Measurements from ENCODE around the gene DYTN.
"Not testable (repeated sequence)": the region's sequence is repeated elsewhere in the genome, so short reads cannot be mapped to it uniquely, and the experiment has no call there.

DYTN gene

GRCh38 chr2:206728277-206729199 lies 10.3 kb upstream of the DYTN start:
- no peaks in the 10 kb centered on the region for H3K9me3 ChIP-seq (ENCODE audit: control insufficient read depth in 5 of 5, low read length in 5 of 5)
- H3K36me3 ChIP-seq (ENCODE audit: control insufficient read depth in 5 of 5, insufficient read depth in 5 of 5, low read length in 5 of 5): no peaks in the 10 kb centered on the region
- peaks cover 0 to 3% (median 0%) of the 10 kb centered on the region in 5 donors for H3K27me3 ChIP-seq (ENCODE audit: control insufficient read depth in 5 of 5, insufficient read depth in 4 of 5, low read length in 5 of 5)
- no peak overlapping the region for H3K27ac ChIP-seq (ENCODE audit: low read depth, low read length)
- H3K9ac ChIP-seq (ENCODE audit: low read length in 5 of 5): no peak overlapping the region
- H3K4me3 ChIP-seq (ENCODE audit: low read depth in 1 of 5, low read length in 5 of 5): no peak overlapping the region
- H3K4me1 ChIP-seq (ENCODE audit: control insufficient read depth in 5 of 5, insufficient read depth in 5 of 5, low read length in 5 of 5): no peaks in the 10 kb centered on the region

- Histone ChIP-seq H3K4me1 (ENCODE audit: control insufficient read depth in 5 of 5, insufficient read depth in 5 of 5, low read length in 5 of 5) (no peaks in the 10 kb centered on the region), H3K9me3 (ENCODE audit: control insufficient read depth in 5 of 5, low read length in 5 of 5) (no peaks in the 10 kb centered on the region), H3K27me3 (ENCODE audit: control insufficient read depth in 5 of 5, insufficient read depth in 4 of 5, low read length in 5 of 5) (peaks cover 0 to 3% (median 0%) of the 10 kb centered on the region in 5 donors), H3K4me3 (ENCODE audit: low read depth in 1 of 5, low read length in 5 of 5) (no peak overlapping the region), H3K9ac (ENCODE audit: low read length in 5 of 5) (no peak overlapping the region), H3K27ac (ENCODE audit: low read depth, low read length) (no peak overlapping the region), H3K36me3 (ENCODE audit: control insufficient read depth in 5 of 5, insufficient read depth in 5 of 5, low read length in 5 of 5) (no peaks in the 10 kb centered on the region)
Measured at GRCh38 chr2:206727287-206727686, 9.1 kb upstream of the DYTN start.

GRCh38 chr2:206723288-206723687 lies 5.1 kb upstream of the DYTN start:
- no peak overlapping the region for H3K9ac ChIP-seq (ENCODE audit: low read length in 5 of 5)
- no peaks in the 10 kb centered on the region for H3K36me3 ChIP-seq (ENCODE audit: control insufficient read depth in 5 of 5, insufficient read depth in 5 of 5, low read length in 5 of 5)
- H3K9me3 ChIP-seq (ENCODE audit: control insufficient read depth in 5 of 5, low read length in 5 of 5): no peaks in the 10 kb centered on the region
- H3K4me1 ChIP-seq (ENCODE audit: control insufficient read depth in 5 of 5, insufficient read depth in 5 of 5, low read length in 5 of 5): no peaks in the 10 kb centered on the region
- no peak overlapping the region for H3K27ac ChIP-seq (ENCODE audit: low read depth, low read length)
- H3K27me3 ChIP-seq (ENCODE audit: control insufficient read depth in 5 of 5, insufficient read depth in 4 of 5, low read length in 5 of 5): no peaks in the 10 kb centered on the region
- H3K4me3 ChIP-seq (ENCODE audit: low read depth in 1 of 5, low read length in 5 of 5): no peak overlapping the region

GRCh38 chr2:206721256-206721920 lies 3.2 kb upstream of the DYTN start:
- Histone ChIP-seq H3K9ac (ENCODE audit: low read length in 5 of 5) (no peak overlapping the region), H3K27me3 (ENCODE audit: control insufficient read depth in 5 of 5, insufficient read depth in 4 of 5, low read length in 5 of 5) (no peaks in the 10 kb centered on the region), H3K9me3 (ENCODE audit: control insufficient read depth in 5 of 5, low read length in 5 of 5) (no peaks in the 10 kb centered on the region), H3K4me1 (ENCODE audit: control insufficient read depth in 5 of 5, insufficient read depth in 5 of 5, low read length in 5 of 5) (no peaks in the 10 kb centered on the region), H3K27ac (ENCODE audit: low read depth, low read length) (no peak overlapping the region), H3K36me3 (ENCODE audit: control insufficient read depth in 5 of 5, insufficient read depth in 5 of 5, low read length in 5 of 5) (no peaks in the 10 kb centered on the region), H3K4me3 (ENCODE audit: low read depth in 1 of 5, low read length in 5 of 5) (no peak overlapping the region)

- Histone ChIP-seq H3K27ac (ENCODE audit: low read depth, low read length) (no peak overlapping the region), H3K4me3 (ENCODE audit: low read depth in 1 of 5, low read length in 5 of 5) (no peak overlapping the region), H3K27me3 (ENCODE audit: control insufficient read depth in 5 of 5, insufficient read depth in 4 of 5, low read length in 5 of 5) (no peaks in the 10 kb centered on the region), H3K36me3 (ENCODE audit: control insufficient read depth in 5 of 5, insufficient read depth in 5 of 5, low read length in 5 of 5) (no peaks in the 10 kb centered on the region), H3K4me1 (ENCODE audit: control insufficient read depth in 5 of 5, insufficient read depth in 5 of 5, low read length in 5 of 5) (no peaks in the 10 kb centered on the region), H3K9ac (ENCODE audit: low read length in 5 of 5) (no peak overlapping the region), H3K9me3 (ENCODE audit: control insufficient read depth in 5 of 5, low read length in 5 of 5) (no peaks in the 10 kb centered on the region)
Measured at GRCh38 chr2:206716623-206717022, 1.6 kb downstream of the DYTN start.

- H3K9ac ChIP-seq (ENCODE audit: low read length in 5 of 5); H3K4me1 ChIP-seq (ENCODE audit: control insufficient read depth in 5 of 5, insufficient read depth in 5 of 5, low read length in 5 of 5); H3K36me3 ChIP-seq (ENCODE audit: control insufficient read depth in 5 of 5, insufficient read depth in 5 of 5, low read length in 5 of 5); H3K27me3 ChIP-seq (ENCODE audit: control insufficient read depth in 5 of 5, insufficient read depth in 4 of 5, low read length in 5 of 5); H3K27ac ChIP-seq (ENCODE audit: low read depth, low read length); H3K9me3 ChIP-seq (ENCODE audit: control insufficient read depth in 5 of 5, low read length in 5 of 5); H3K4me3 ChIP-seq (ENCODE audit: low read depth in 1 of 5, low read length in 5 of 5): not testable (repeated sequence)
Measured at GRCh38 chr2:206715183-206715582, 3.0 kb downstream of the DYTN start.

GRCh38 chr2:206713746-206714145 lies 4.5 kb downstream of the DYTN start:
- no peaks in the 10 kb centered on the region for H3K4me1 ChIP-seq (ENCODE audit: control insufficient read depth in 5 of 5, insufficient read depth in 5 of 5, low read length in 5 of 5)
- no peak overlapping the region for H3K9ac ChIP-seq (ENCODE audit: low read length in 5 of 5)
- H3K9me3 ChIP-seq (ENCODE audit: control insufficient read depth in 5 of 5, low read length in 5 of 5): no peaks in the 10 kb centered on the region
- H3K27ac ChIP-seq (ENCODE audit: low read depth, low read length): no peak overlapping the region
- no peaks in the 10 kb centered on the region for H3K27me3 ChIP-seq (ENCODE audit: control insufficient read depth in 5 of 5, insufficient read depth in 4 of 5, low read length in 5 of 5)
- no peak overlapping the region for H3K4me3 ChIP-seq (ENCODE audit: low read depth in 1 of 5, low read length in 5 of 5)
- H3K36me3 ChIP-seq (ENCODE audit: control insufficient read depth in 5 of 5, insufficient read depth in 5 of 5, low read length in 5 of 5): no peaks in the 10 kb centered on the region

GRCh38 chr2:206708286-206708685 lies 9.9 kb downstream of the DYTN start:
- H3K27ac ChIP-seq (ENCODE audit: low read depth, low read length): no peak overlapping the region
- no peak overlapping the region for H3K4me3 ChIP-seq (ENCODE audit: low read depth in 1 of 5, low read length in 5 of 5)
- H3K4me1 ChIP-seq (ENCODE audit: control insufficient read depth in 5 of 5, insufficient read depth in 5 of 5, low read length in 5 of 5): no peaks in the 10 kb centered on the region
- H3K27me3 ChIP-seq (ENCODE audit: control insufficient read depth in 5 of 5, insufficient read depth in 4 of 5, low read length in 5 of 5): no peaks in the 10 kb centered on the region
- H3K9me3 ChIP-seq (ENCODE audit: control insufficient read depth in 5 of 5, low read length in 5 of 5): no peaks in the 10 kb centered on the region
- H3K36me3 ChIP-seq (ENCODE audit: control insufficient read depth in 5 of 5, insufficient read depth in 5 of 5, low read length in 5 of 5): no peaks in the 10 kb centered on the region
- no peak overlapping the region for H3K9ac ChIP-seq (ENCODE audit: low read length in 5 of 5)

GRCh38 chr2:206707164-206707701 lies 11.0 kb downstream of the DYTN start:
- H3K4me1 ChIP-seq (ENCODE audit: control insufficient read depth in 5 of 5, insufficient read depth in 5 of 5, low read length in 5 of 5): no peaks in the 10 kb centered on the region
- H3K9ac ChIP-seq (ENCODE audit: low read length in 5 of 5): no peak overlapping the region
- H3K4me3 ChIP-seq (ENCODE audit: low read depth in 1 of 5, low read length in 5 of 5): no peak overlapping the region
- H3K9me3 ChIP-seq (ENCODE audit: control insufficient read depth in 5 of 5, low read length in 5 of 5): no peaks in the 10 kb centered on the region
- no peak overlapping the region for H3K27ac ChIP-seq (ENCODE audit: low read depth, low read length)
- no peaks in the 10 kb centered on the region for H3K27me3 ChIP-seq (ENCODE audit: control insufficient read depth in 5 of 5, insufficient read depth in 4 of 5, low read length in 5 of 5)
- H3K36me3 ChIP-seq (ENCODE audit: control insufficient read depth in 5 of 5, insufficient read depth in 5 of 5, low read length in 5 of 5): no peaks in the 10 kb centered on the region

- H3K27ac ChIP-seq (ENCODE audit: low read depth, low read length): no peak overlapping the region
- no peaks in the 10 kb centered on the region for H3K4me1 ChIP-seq (ENCODE audit: control insufficient read depth in 5 of 5, insufficient read depth in 5 of 5, low read length in 5 of 5)
- H3K36me3 ChIP-seq (ENCODE audit: control insufficient read depth in 5 of 5, insufficient read depth in 5 of 5, low read length in 5 of 5): no peaks in the 10 kb centered on the region
- H3K27me3 ChIP-seq (ENCODE audit: control insufficient read depth in 5 of 5, insufficient read depth in 4 of 5, low read length in 5 of 5): peaks cover 0 to 4% (median 2%) of the 10 kb centered on the region in 5 donors
- H3K9ac ChIP-seq (ENCODE audit: low read length in 5 of 5): no peak overlapping the region
- no peaks in the 10 kb centered on the region for H3K9me3 ChIP-seq (ENCODE audit: control insufficient read depth in 5 of 5, low read length in 5 of 5)
- H3K4me3 ChIP-seq (ENCODE audit: low read depth in 1 of 5, low read length in 5 of 5): no peak overlapping the region
Measured at GRCh38 chr2:206701952-206702605, 16.1 kb downstream of the DYTN start.

Measured in subcutaneous abdominal adipose tissue (tissue), 5 donors.